Measurements from ENCODE around the gene USP14. TPM values are rescaled to one million over a fixed set of nuclear protein-coding genes. Genes with fewer than 3 reads are reported as not detected.
"Not testable (repeated sequence)": the region's sequence is repeated elsewhere in the genome, so short reads cannot be mapped to it uniquely, and the experiment has no call there.

USP14 gene
- total RNA-seq, 1 experiment from 2014 or later, result 95.2 TPM

- Histone ChIP-seq H3K9me3 (no peaks in the 10 kb centered on the region), H3K27me3 (replicated peaks; ENCODE audit: control insufficient read depth, insufficient read depth, low read length) (no peaks in the 10 kb centered on the region), H3K4me3 (ENCODE audit: low read depth, low read length) (no peak overlapping the region), H3K4me1 (peaks cover 11% of the 10 kb centered on the region; the same call in 1 of the 2 replicates), H3K36me3 (ENCODE audit: control insufficient read depth, insufficient read depth, low read length) (no peaks in the 10 kb centered on the region)
- CTCF ChIA-PET, result no interaction called here
- H3K27me3 Mint-ChIP-seq (ENCODE audit: insufficient read depth, unreplicated experiment), result no peaks in the 10 kb centered on the region
- H3K4me3 Mint-ChIP-seq (ENCODE audit: unreplicated experiment), result no peak overlapping the region
- no peak overlapping the region for H3K27ac Mint-ChIP-seq (ENCODE audit: unreplicated experiment)
- BruUV-seq (replicated peaks), result no TSS peak
- no peaks in the 10 kb centered on the region for H3K4me1 Mint-ChIP-seq (ENCODE audit: low read depth, unreplicated experiment)
- no peaks in the 10 kb centered on the region for H3K36me3 Mint-ChIP-seq (ENCODE audit: insufficient read depth, unreplicated experiment)
- intact Hi-C loops (cut with micrococcal nuclease; ENCODE audit: unreplicated experiment), result no loop called here
- no peak for DNase-seq
- POLR2A ChIA-PET, result interaction anchor here (0.6 kb wide), 1 partner anchor 377 kb away, joined by 3 read pairs; no protein-coding TSS in a partner anchor
- TF ChIP-seq CTCF (IDR thresholded peaks at IDR 0.05; ENCODE audit: insufficient read depth in 1 of 2, low read depth in 1 of 2, low read length in 1 of 2, severe bottlenecking in 1 of 2, unreplicated experiment in 1 of 2), result no peak
- H3K9me3 Mint-ChIP-seq (ENCODE audit: unreplicated experiment), result no peaks in the 10 kb centered on the region
These were observed 17.6 kb upstream of the USP14 start for GRCh38 chr18:140670-141266.

GRCh38 chr18:142624-143296 lies 15.6 kb upstream of the USP14 start:
- H3K9me3 Mint-ChIP-seq (ENCODE audit: unreplicated experiment); H3K4me1 Mint-ChIP-seq (ENCODE audit: low read depth, unreplicated experiment); H3K36me3 Mint-ChIP-seq (ENCODE audit: insufficient read depth, unreplicated experiment); POLR2A ChIA-PET; BruUV-seq (replicated peaks); H3K27ac Mint-ChIP-seq (ENCODE audit: unreplicated experiment); H3K36me3 ChIP-seq (ENCODE audit: control insufficient read depth, insufficient read depth, low read length); H3K27me3 Mint-ChIP-seq (ENCODE audit: insufficient read depth, unreplicated experiment); H3K9me3 ChIP-seq; CTCF ChIA-PET; H3K4me3 Mint-ChIP-seq (ENCODE audit: unreplicated experiment); H3K4me3 ChIP-seq (ENCODE audit: low read depth, low read length); DNase-seq; H3K27me3 ChIP-seq (replicated peaks; ENCODE audit: control insufficient read depth, insufficient read depth, low read length): not testable (repeated sequence)
- intact Hi-C loops (cut with micrococcal nuclease; ENCODE audit: unreplicated experiment), result loop anchor here (1.0 kb wide), 1 partner anchor 16 kb away; the partner anchor contains the start of gene USP14
- H3K4me1 ChIP-seq, result peaks cover 11% of the 10 kb centered on the region; the same call in 1 of the 2 replicates

GRCh38 chr18:148841-149240 lies 9.5 kb upstream of the USP14 start:
- Histone ChIP-seq H3K9me3 (no peaks in the 10 kb centered on the region), H3K36me3 (ENCODE audit: control insufficient read depth, insufficient read depth, low read length) (no peaks in the 10 kb centered on the region), H3K4me3 (ENCODE audit: low read depth, low read length) (no peak overlapping the region), H3K27me3 (replicated peaks; ENCODE audit: control insufficient read depth, insufficient read depth, low read length) (no peaks in the 10 kb centered on the region; the same call in 1 of the 2 replicates), H3K4me1 (no peaks in the 10 kb centered on the region)
- intact Hi-C loops (cut with micrococcal nuclease; ENCODE audit: unreplicated experiment), result no loop called here
- Mint-ChIP-seq H3K27ac (ENCODE audit: unreplicated experiment) (no peak overlapping the region), H3K27me3 (ENCODE audit: insufficient read depth, unreplicated experiment) (no peaks in the 10 kb centered on the region), H3K4me1 (ENCODE audit: low read depth, unreplicated experiment) (no peaks in the 10 kb centered on the region), H3K4me3 (ENCODE audit: unreplicated experiment) (no peak overlapping the region), H3K9me3 (ENCODE audit: unreplicated experiment) (no peaks in the 10 kb centered on the region), H3K36me3 (ENCODE audit: insufficient read depth, unreplicated experiment) (no peaks in the 10 kb centered on the region)
- TF ChIP-seq CTCF (IDR thresholded peaks at IDR 0.05; ENCODE audit: insufficient read depth in 1 of 2, low read depth in 1 of 2, low read length in 1 of 2, severe bottlenecking in 1 of 2, unreplicated experiment in 1 of 2), result no peak
- no peak for DNase-seq
- BruUV-seq (replicated peaks), result no TSS peak
- ChIA-PET POLR2A (no interaction called here), CTCF (no interaction called here)

Data from Caco-2 (cell line).